Measurements from ENCODE around the gene FER. TPM values are rescaled to one million over a fixed set of nuclear protein-coding genes. Genes with fewer than 3 reads are reported as not detected.

The FER gene
- polyA plus RNA-seq, 1 donor from 2014 or later: 8.5 TPM

DNA sequence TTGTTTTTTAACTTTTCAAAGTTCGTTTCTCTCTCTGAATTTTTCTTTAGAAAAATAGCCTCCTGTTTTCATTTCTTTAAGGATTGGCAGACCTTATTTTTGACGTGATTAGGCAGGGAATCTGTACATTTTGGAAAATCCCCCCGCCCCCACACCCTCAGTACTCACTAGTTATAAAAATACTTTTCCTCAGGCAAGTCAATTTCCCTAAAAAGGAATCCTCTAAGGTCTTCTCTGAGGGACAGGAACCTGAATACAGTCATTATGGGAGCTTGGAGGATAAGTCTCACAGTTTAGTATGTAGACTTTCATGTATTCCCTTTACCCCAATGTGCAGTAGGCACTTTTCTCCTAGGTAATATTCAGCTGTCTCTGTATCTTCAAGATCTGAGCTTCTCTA is 3.9 kb upstream of the FER start:
- H4K20me1 ChIP-seq (ENCODE audit: insufficient read depth): no peaks in the 10 kb centered on the region
- H3K36me3 ChIP-seq (ENCODE audit: insufficient read depth, low read length): no peaks in the 10 kb centered on the region
- no peak overlapping the region for H3K4me2 ChIP-seq (ENCODE audit: low read length)
- no peaks in the 10 kb centered on the region for H3K9me3 ChIP-seq (ENCODE audit: low read length)
- no peak overlapping the region for H2AFZ ChIP-seq (ENCODE audit: low read depth, low read length)
- H3K9me2 ChIP-seq (ENCODE audit: insufficient read depth, low read length): no peaks in the 10 kb centered on the region
- no peaks in the 10 kb centered on the region for H3F3A ChIP-seq (ENCODE audit: insufficient read depth, low read length, poor library complexity, severe bottlenecking)
- H3K9ac ChIP-seq (ENCODE audit: low read length): no peak overlapping the region
- TF ChIP-seq TAF1 (IDR thresholded peaks at IDR 0.05; ENCODE audit: low read depth): no peak
- TF ChIP-seq RAD21 (conservative IDR thresholded peaks at IDR 0.05): no peak
- no peak overlapping the region for H3K27ac ChIP-seq (ENCODE audit: low read length)
- H3K27me3 ChIP-seq (ENCODE audit: insufficient read depth, low read depth, low read length): no peaks in the 10 kb centered on the region
- peaks cover 7% of the 10 kb centered on the region for H3K79me2 ChIP-seq (replicated peaks; ENCODE audit: insufficient read depth, low read length)
- H3K4me3 ChIP-seq (ENCODE audit: low read length): no peak overlapping the region

GRCh38 chr5:108747111-108747773 is 455 bp upstream of the FER start:
- Histone ChIP-seq H3K27ac (ENCODE audit: low read length) (no peak overlapping the region), H4K20me1 (ENCODE audit: insufficient read depth) (no peaks in the 10 kb centered on the region), H3K27me3 (ENCODE audit: insufficient read depth, low read depth, low read length) (no peaks in the 10 kb centered on the region), H3K36me3 (ENCODE audit: insufficient read depth, low read length) (no peaks in the 10 kb centered on the region), H3K9me2 (ENCODE audit: insufficient read depth, low read length) (no peaks in the 10 kb centered on the region), H3K79me2 (replicated peaks; ENCODE audit: insufficient read depth, low read length) (peaks cover 21% of the 10 kb centered on the region), H2AFZ (ENCODE audit: low read depth, low read length) (no peak overlapping the region), H3K9me3 (ENCODE audit: low read length) (no peaks in the 10 kb centered on the region), H3F3A (ENCODE audit: insufficient read depth, low read length, poor library complexity, severe bottlenecking) (peaks cover 6% of the 10 kb centered on the region), H3K4me2 (ENCODE audit: low read length) (peak overlapping the region; percentile 79), H3K4me3 (ENCODE audit: low read length) (peak overlapping the region; percentile 87), H3K9ac (ENCODE audit: low read length) (no peak overlapping the region)
- TF ChIP-seq EZH2 (IDR thresholded peaks at IDR 0.05; ENCODE audit: borderline replicate concordance, insufficient read depth, low read length, poor library complexity, severe bottlenecking) (no peak), RAD21 (conservative IDR thresholded peaks at IDR 0.05) (no peak), SMC3 (conservative IDR thresholded peaks at IDR 0.05; ENCODE audit: poor library complexity) (no peak), CTCF (IDR thresholded peaks at IDR 0.05; ENCODE audit: poor library complexity, severe bottlenecking) (no peak), POLR2AphosphoS5 (IDR thresholded peaks at IDR 0.05) (no peak), EP300 (conservative IDR thresholded peaks at IDR 0.05; ENCODE audit: poor library complexity, severe bottlenecking) (no peak), TAF1 (IDR thresholded peaks at IDR 0.05; ENCODE audit: low read depth) (no peak), MXI1 (conservative IDR thresholded peaks at IDR 0.05; ENCODE audit: poor library complexity, severe bottlenecking) (no peak)
- TF ChIP-seq, protein P1, sequence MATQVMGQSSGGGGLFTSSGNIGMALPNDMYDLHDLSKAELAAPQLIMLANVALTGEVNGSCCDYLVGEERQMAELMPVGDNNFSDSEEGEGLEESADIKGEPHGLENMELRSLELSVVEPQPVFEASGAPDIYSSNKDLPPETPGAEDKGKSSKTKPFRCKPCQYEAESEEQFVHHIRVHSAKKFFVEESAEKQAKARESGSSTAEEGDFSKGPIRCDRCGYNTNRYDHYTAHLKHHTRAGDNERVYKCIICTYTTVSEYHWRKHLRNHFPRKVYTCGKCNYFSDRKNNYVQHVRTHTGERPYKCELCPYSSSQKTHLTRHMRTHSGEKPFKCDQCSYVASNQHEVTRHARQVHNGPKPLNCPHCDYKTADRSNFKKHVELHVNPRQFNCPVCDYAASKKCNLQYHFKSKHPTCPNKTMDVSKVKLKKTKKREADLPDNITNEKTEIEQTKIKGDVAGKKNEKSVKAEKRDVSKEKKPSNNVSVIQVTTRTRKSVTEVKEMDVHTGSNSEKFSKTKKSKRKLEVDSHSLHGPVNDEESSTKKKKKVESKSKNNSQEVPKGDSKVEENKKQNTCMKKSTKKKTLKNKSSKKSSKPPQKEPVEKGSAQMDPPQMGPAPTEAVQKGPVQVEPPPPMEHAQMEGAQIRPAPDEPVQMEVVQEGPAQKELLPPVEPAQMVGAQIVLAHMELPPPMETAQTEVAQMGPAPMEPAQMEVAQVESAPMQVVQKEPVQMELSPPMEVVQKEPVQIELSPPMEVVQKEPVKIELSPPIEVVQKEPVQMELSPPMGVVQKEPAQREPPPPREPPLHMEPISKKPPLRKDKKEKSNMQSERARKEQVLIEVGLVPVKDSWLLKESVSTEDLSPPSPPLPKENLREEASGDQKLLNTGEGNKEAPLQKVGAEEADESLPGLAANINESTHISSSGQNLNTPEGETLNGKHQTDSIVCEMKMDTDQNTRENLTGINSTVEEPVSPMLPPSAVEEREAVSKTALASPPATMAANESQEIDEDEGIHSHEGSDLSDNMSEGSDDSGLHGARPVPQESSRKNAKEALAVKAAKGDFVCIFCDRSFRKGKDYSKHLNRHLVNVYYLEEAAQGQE (IDR thresholded peaks at IDR 0.05; ENCODE audit: borderline replicate concordance): no peak
